Inflammatory macrophage (primary cell): Measurements from ENCODE around the gene PEX5L.
A peak's percentile ranks its signal among the peaks of the same experiment; 100 is the strongest.

Experiments
- DNase-seq, 2 donors: peaks; one replicate each; pipeline ENCODE4 v3.0.0-alpha.2; 2020 to 2022

The PEX5L gene

GRCh38 chr3:179955286-179955685 lies 81.5 kb downstream of the PEX5L start:
- no peak for DNase-seq

- no peak for DNase-seq
Measured at GRCh38 chr3:179953993-179954870, 82.5 kb downstream of the PEX5L start.

- DNase-seq, result no peak
Measured at GRCh38 chr3:179950840-179951239, 85.9 kb downstream of the PEX5L start.

- no peak for DNase-seq
Measured at GRCh38 chr3:179949869-179950268, 86.9 kb downstream of the PEX5L start.

GRCh38 chr3:179949412-179949811 lies 87.3 kb downstream of the PEX5L start:
- DNase-seq, result no peak

GRCh38 chr3:179948740-179949139 lies 88.0 kb downstream of the PEX5L start:
- no peak for DNase-seq

GRCh38 chr3:179945569-179945968 lies 91.2 kb downstream of the PEX5L start:
- DNase-seq, result no peak

- DNase-seq, result peak in 1 of 2 donors; percentile 25
Measured at GRCh38 chr3:179943117-179943880, 93.4 kb downstream of the PEX5L start.

GRCh38 chr3:179942553-179943075 lies 94.1 kb downstream of the PEX5L start:
- no peak for DNase-seq

- no peak for DNase-seq
Measured at GRCh38 chr3:179935710-179936109, 101.0 kb downstream of the PEX5L start.

- DNase-seq, result no peak
Measured at GRCh38 chr3:179933914-179934313, 102.8 kb downstream of the PEX5L start.

- DNase-seq, result no peak
Measured at GRCh38 chr3:179933080-179933479, 103.7 kb downstream of the PEX5L start.

- no peak for DNase-seq
Measured at GRCh38 chr3:179932674-179933073, 104.1 kb downstream of the PEX5L start.

GRCh38 chr3:179929091-179929529 lies 107.6 kb downstream of the PEX5L start:
- peak; percentile 48 to 51 for DNase-seq

GRCh38 chr3:179927191-179927590 lies 109.5 kb downstream of the PEX5L start:
- DNase-seq, result no peak

- DNase-seq, result no peak
Measured at GRCh38 chr3:179921951-179922350, 114.8 kb downstream of the PEX5L start.

GRCh38 chr3:179921500-179921899 lies 115.2 kb downstream of the PEX5L start:
- no peak for DNase-seq

GRCh38 chr3:179907784-179908482 lies 128.8 kb downstream of the PEX5L start:
- DNase-seq, result no peak

GRCh38 chr3:179902061-179902460 lies 134.7 kb downstream of the PEX5L start:
- no peak for DNase-seq

GRCh38 chr3:179898024-179898423 lies 138.7 kb downstream of the PEX5L start:
- DNase-seq, result peak; percentile 22 to 31

- no peak for DNase-seq
Measured at GRCh38 chr3:179897231-179897630, 139.5 kb downstream of the PEX5L start.

- no peak for DNase-seq
Measured at GRCh38 chr3:179896507-179896906, 140.2 kb downstream of the PEX5L start.

GRCh38 chr3:179895330-179895729 lies 141.4 kb downstream of the PEX5L start:
- no peak for DNase-seq
